ENCODE measurements around the gene ZBTB16. TPM values are rescaled to one million over a fixed set of nuclear protein-coding genes. Genes with fewer than 3 reads are reported as not detected.

Gene ZBTB16
- total and polyA plus RNA-seq, 2 of the 4 experiments (the other 2 are of a cell fraction), result not detected

DNA sequence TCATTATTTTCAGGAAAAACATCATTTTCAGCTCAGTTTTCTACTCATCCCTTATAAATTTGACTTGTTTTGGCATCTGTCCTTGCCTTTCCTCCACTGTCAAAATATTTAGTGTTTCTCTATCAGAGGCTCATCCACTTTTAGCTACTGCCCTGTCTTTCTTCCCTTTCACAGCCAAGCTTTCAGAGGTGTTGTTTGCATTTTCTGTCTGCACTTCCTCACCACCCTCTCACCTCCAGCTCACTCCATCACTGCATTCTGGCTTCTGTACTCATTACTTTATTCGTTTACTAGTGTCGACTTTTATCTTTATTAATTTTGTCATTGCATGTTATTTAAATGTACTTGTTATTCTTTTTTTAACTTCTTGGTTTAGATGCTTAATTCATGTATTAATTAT is 210.0 kb downstream of the ZBTB16 start:
- DNase-seq (no peak), ATAC-seq (ENCODE audit: low read depth) (no peak)
- ChIA-PET POLR2A (ENCODE audit: unreplicated experiment) (interaction anchor here (0.6 kb wide), 2 partner anchors 55 to 142 kb away, joined by 3 read pairs; no protein-coding TSS in a partner anchor), CTCF (interaction anchor here (1.4 kb wide), 1 partner anchor 9 kb away, joined by 4 read pairs; no protein-coding TSS in a partner anchor)
- peaks cover 37% of the 10 kb centered on the region for H3K27me3 ChIP-seq (ENCODE audit: control insufficient read depth, insufficient read depth, low read length)
- no peak overlapping the region for H2BK15ac ChIP-seq (ENCODE audit: low read depth, low read length)
- no peaks in the 10 kb centered on the region for H3K4me1 ChIP-seq (ENCODE audit: control insufficient read depth, insufficient read depth, low read length)
- H3K4me3 ChIP-seq (ENCODE audit: insufficient read depth, low read depth, low read length), result no peak overlapping the region
- H3K4me2 ChIP-seq (ENCODE audit: low read depth, low read length), result no peak overlapping the region
- no peaks in the 10 kb centered on the region for H3K36me3 ChIP-seq (ENCODE audit: control insufficient read depth, insufficient read depth, low read length)
- H3K9me3 ChIP-seq (ENCODE audit: control insufficient read depth, insufficient read depth, low read length), result 0 out of 2 replicates have a peak, but pooled peaks cover 2% of the 10 kb centered on the region
- no peaks in the 10 kb centered on the region for H3K9me1 ChIP-seq (ENCODE audit: insufficient read depth, low read length)
- H2BK20ac ChIP-seq (ENCODE audit: low read depth, low read length), result no peak overlapping the region
- dilution Hi-C loops (cut with HindIII; ENCODE audit: low sequenced_read_pairs, unreplicated experiment), result no loop called here
- H3K14ac ChIP-seq (replicated peaks; ENCODE audit: low read depth, low read length), result no peak overlapping the region
- no peak overlapping the region for H3K56ac ChIP-seq (ENCODE audit: extremely low read depth, insufficient read depth, low read length)
- no CpG with 5 or more reads among the region's 2 CpGs for WGBS, 2 experiments (ENCODE audit: extremely low coverage in 2 of 2, insufficient read length in 1 of 2)
- H2AFZ ChIP-seq (replicated peaks; ENCODE audit: low read length, poor library complexity), result no peak overlapping the region
- no peak overlapping the region for H3K23ac ChIP-seq (ENCODE audit: low read depth, low read length)
- no peak overlapping the region for H4K8ac ChIP-seq (ENCODE audit: low read depth in 2 of 2, low read length in 2 of 2)
- H4K91ac ChIP-seq (ENCODE audit: insufficient read depth, low read depth, low read length), result no peak overlapping the region
- intact Hi-C loops (cut with micrococcal nuclease), result loop anchor here (5.0 kb wide), 1 partner anchor 1757 kb away; no protein-coding TSS in a partner anchor
- in situ Hi-C loops (cut with MboI; ENCODE audit: low sequenced_read_pairs), result no loop called here
- H4K20me1 ChIP-seq (ENCODE audit: insufficient read depth, low read length), result no peaks in the 10 kb centered on the region
- no peak overlapping the region for H3K4ac ChIP-seq (ENCODE audit: low read depth, low read length)
- H2AK5ac ChIP-seq (ENCODE audit: low read depth, low read length), result no peak overlapping the region
- H3K9ac ChIP-seq (ENCODE audit: low read depth, low read length), result no peak overlapping the region
- no peak overlapping the region for H3K18ac ChIP-seq (ENCODE audit: low read depth, low read length)
- no peak overlapping the region for H2BK120ac ChIP-seq (ENCODE audit: low read depth, low read length)
- H3K27ac ChIP-seq (ENCODE audit: insufficient read depth, low read length), result no peak overlapping the region
- BruUV-seq (replicated peaks), result no TSS peak
- no peak overlapping the region for H4K5ac ChIP-seq (ENCODE audit: low read depth, low read length)
- H2BK5ac ChIP-seq (ENCODE audit: low read depth, low read length, poor library complexity, severe bottlenecking), result no peak overlapping the region
- H3K79me1 ChIP-seq (ENCODE audit: low read depth in 1 of 2, low read length in 2 of 2), result no peaks in the 10 kb centered on the region
- TF ChIP-seq, protein P1, sequence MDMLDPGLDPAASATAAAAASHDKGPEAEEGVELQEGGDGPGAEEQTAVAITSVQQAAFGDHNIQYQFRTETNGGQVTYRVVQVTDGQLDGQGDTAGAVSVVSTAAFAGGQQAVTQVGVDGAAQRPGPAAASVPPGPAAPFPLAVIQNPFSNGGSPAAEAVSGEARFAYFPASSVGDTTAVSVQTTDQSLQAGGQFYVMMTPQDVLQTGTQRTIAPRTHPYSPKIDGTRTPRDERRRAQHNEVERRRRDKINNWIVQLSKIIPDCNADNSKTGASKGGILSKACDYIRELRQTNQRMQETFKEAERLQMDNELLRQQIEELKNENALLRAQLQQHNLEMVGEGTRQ (IDR thresholded peaks at IDR 0.05; ENCODE audit: low read depth, low read length), result no peak
- TF ChIP-seq MXI1 (IDR thresholded peaks at IDR 0.05; ENCODE audit: borderline replicate concordance, low read depth, low read length), result no peak
- H2AK9ac ChIP-seq (replicated peaks; ENCODE audit: low read depth, low read length, poor library complexity), result no peak overlapping the region

Measured in IMR-90 (cell line).